ENCODE measurements around the gene COMT.

COMT gene

DNA sequence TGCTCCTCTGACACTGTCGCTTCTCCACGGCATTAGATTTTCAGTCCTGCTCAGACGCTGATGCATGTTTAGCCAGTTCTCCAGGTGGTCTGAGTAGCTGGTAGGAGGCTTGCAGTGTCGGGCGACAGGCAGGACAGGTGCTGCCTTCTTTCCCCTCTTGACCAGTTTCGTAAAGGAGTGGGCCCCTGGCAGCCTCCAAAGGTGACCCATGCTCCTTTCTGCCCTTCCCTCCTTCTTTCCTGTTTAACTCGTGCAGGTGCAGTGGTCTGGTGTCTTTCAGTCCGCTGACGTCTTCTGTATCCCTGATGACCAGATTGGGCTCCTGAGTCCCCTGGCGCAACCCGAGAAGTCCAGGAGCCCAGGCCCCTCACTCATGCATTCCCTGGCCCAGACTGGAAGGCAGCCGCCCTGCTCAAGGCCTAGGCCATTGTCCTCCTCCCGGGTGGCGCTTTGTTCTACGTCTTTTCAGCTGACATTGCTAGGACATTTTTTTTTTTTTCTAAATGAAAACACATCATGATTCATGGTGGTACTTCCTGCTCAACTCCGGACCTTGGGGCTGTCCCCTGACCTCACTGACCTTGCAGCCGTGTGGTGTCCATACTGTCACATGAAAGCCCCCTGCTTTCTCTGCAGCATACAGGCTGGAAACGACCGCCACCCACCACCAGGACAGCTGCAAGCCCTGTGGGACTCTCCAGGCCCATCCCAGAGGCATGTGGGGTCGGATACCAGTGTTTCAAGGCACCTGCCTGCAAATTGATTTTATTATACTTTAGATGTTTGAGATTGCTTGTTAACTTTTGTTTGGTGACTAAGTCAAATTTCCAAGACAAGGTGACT is 25.6 kb downstream of the COMT start:
- no peaks in the 10 kb centered on the region for H3K9me3 ChIP-seq (ENCODE audit: control insufficient read depth, low read length)
- no peak overlapping the region for H3K27ac ChIP-seq (ENCODE audit: low read length, poor library complexity, severe bottlenecking)
- no peak overlapping the region for H2AK5ac ChIP-seq (ENCODE audit: low read length, severe bottlenecking)
- no peak overlapping the region for H4K8ac ChIP-seq (ENCODE audit: low read length)
- H3K14ac ChIP-seq (ENCODE audit: low read length in 2 of 2) = no peak overlapping the region
- peaks cover 45 to 68% of the 10 kb centered on the region in 2 experiments for H3K36me3 ChIP-seq (ENCODE audit: control insufficient read depth in 1 of 2, insufficient read depth in 2 of 2, low read depth in 1 of 2, low read length in 2 of 2)
- no peak overlapping the region for H3K4ac ChIP-seq (ENCODE audit: low read depth in 1 of 2, low read length in 2 of 2)
- no peak overlapping the region for H3K9ac ChIP-seq (ENCODE audit: low read length)
- no peak overlapping the region for H3K4me2 ChIP-seq (ENCODE audit: low read length, poor library complexity, severe bottlenecking)
- H3K4me3 ChIP-seq (ENCODE audit: insufficient read depth in 1 of 2, low read depth in 1 of 2, low read length in 2 of 2) = no peak overlapping the region
- no peaks in the 10 kb centered on the region for H3K79me1 ChIP-seq (replicated peaks; ENCODE audit: low read length, poor library complexity, severe bottlenecking)
- H3K4me1 ChIP-seq (ENCODE audit: control insufficient read depth, insufficient read depth, low read depth, low read length) = peaks cover 20% of the 10 kb centered on the region
- no peak overlapping the region for H4K91ac ChIP-seq (ENCODE audit: low read length)
- DNase-seq = no peak
- H2AFZ ChIP-seq (ENCODE audit: low read depth, low read length) = no peak overlapping the region
- no peak overlapping the region for H2BK5ac ChIP-seq (ENCODE audit: low read depth, low read length, poor library complexity, severe bottlenecking)
- H2BK15ac ChIP-seq (ENCODE audit: low read depth, poor library complexity, severe bottlenecking) = no peak overlapping the region
- no peak overlapping the region for H2BK120ac ChIP-seq (ENCODE audit: low read depth, low read length)
- H3K27me3 ChIP-seq (ENCODE audit: control insufficient read depth in 1 of 2, insufficient read depth in 1 of 2, low read length in 2 of 2) = no peaks in the 10 kb centered on the region
- 72% methylated on average over 19 of the region's 20 CpGs for WGBS
- no peak overlapping the region for H3K23ac ChIP-seq (ENCODE audit: low read length in 2 of 2)
- no peak overlapping the region for H2BK12ac ChIP-seq (ENCODE audit: low read length in 2 of 2)
- no peak overlapping the region for H3K18ac ChIP-seq (ENCODE audit: low read depth in 1 of 2, low read length in 2 of 2)

DNA sequence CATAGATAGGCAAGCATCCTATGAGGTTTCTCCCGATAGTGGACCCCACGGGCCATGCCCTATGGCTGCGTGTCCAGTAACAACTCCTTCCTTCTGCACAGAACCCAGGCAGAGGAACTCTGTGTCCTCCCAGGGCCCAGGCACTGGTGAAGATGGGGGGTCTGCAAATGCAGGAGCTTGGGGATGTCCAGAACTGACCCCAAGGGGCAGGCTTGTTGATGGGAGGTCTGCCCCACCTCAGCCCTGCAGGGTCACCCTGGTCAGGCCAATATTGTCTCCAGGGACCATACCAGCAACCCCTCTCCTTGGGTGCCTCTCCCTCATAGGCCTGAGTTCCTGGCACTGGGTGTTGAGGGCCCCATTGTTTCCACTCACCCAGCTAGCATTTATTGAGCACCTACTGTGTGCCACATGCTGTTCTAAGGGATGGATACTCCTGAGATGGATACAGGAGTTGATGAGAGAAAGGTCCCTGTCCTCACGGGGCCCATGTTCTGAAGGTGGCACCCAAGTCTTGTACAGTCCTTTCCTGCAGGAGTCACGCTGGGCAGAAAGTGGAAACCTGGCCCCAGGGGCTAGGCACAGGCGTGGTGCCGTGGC is 26.4 kb downstream of the COMT start:
- H3K9ac ChIP-seq (ENCODE audit: low read length) = no peak overlapping the region
- H3K4me3 ChIP-seq (ENCODE audit: insufficient read depth in 1 of 2, low read depth in 1 of 2, low read length in 2 of 2) = no peak overlapping the region
- H3K23ac ChIP-seq (ENCODE audit: low read length in 2 of 2) = no peak overlapping the region
- H3K4me2 ChIP-seq (ENCODE audit: low read length, poor library complexity, severe bottlenecking) = no peak overlapping the region
- H2BK120ac ChIP-seq (ENCODE audit: low read depth, low read length) = no peak overlapping the region
- H2AFZ ChIP-seq (ENCODE audit: low read depth, low read length) = no peak overlapping the region
- H3K4ac ChIP-seq (ENCODE audit: low read depth in 1 of 2, low read length in 2 of 2) = no peak overlapping the region
- no peak overlapping the region for H3K14ac ChIP-seq (ENCODE audit: low read length in 2 of 2)
- H3K27me3 ChIP-seq (ENCODE audit: control insufficient read depth in 1 of 2, insufficient read depth in 1 of 2, low read length in 2 of 2) = no peaks in the 10 kb centered on the region
- peaks cover 50 to 76% of the 10 kb centered on the region in 2 experiments for H3K36me3 ChIP-seq (ENCODE audit: control insufficient read depth in 1 of 2, insufficient read depth in 2 of 2, low read depth in 1 of 2, low read length in 2 of 2)
- no peak overlapping the region for H2AK5ac ChIP-seq (ENCODE audit: low read length, severe bottlenecking)
- H3K18ac ChIP-seq (ENCODE audit: low read depth in 1 of 2, low read length in 2 of 2) = no peak overlapping the region
- no peaks in the 10 kb centered on the region for H3K9me3 ChIP-seq (ENCODE audit: control insufficient read depth, low read length)
- no peak for DNase-seq
- no peak overlapping the region for H4K8ac ChIP-seq (ENCODE audit: low read length)
- H2BK5ac ChIP-seq (ENCODE audit: low read depth, low read length, poor library complexity, severe bottlenecking) = no peak overlapping the region
- H2BK15ac ChIP-seq (ENCODE audit: low read depth, poor library complexity, severe bottlenecking) = no peak overlapping the region
- no peak overlapping the region for H3K27ac ChIP-seq (ENCODE audit: low read length, poor library complexity, severe bottlenecking)
- no peak overlapping the region for H2BK12ac ChIP-seq (ENCODE audit: low read length in 2 of 2)
- no peaks in the 10 kb centered on the region for H3K79me1 ChIP-seq (replicated peaks; ENCODE audit: low read length, poor library complexity, severe bottlenecking)
- WGBS = 99% methylated on average over 7 of the region's 7 CpGs
- peaks cover 12% of the 10 kb centered on the region for H3K4me1 ChIP-seq (ENCODE audit: control insufficient read depth, insufficient read depth, low read depth, low read length)
- H4K91ac ChIP-seq (ENCODE audit: low read length) = no peak overlapping the region

DNA sequence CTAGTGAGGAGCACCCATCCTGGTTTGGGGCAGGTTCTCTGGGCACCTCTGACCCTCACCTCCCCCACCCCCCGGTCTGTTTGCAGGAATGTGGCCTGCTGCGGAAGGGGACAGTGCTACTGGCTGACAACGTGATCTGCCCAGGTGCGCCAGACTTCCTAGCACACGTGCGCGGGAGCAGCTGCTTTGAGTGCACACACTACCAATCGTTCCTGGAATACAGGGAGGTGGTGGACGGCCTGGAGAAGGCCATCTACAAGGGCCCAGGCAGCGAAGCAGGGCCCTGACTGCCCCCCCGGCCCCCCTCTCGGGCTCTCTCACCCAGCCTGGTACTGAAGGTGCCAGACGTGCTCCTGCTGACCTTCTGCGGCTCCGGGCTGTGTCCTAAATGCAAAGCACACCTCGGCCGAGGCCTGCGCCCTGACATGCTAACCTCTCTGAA is 26.9 kb downstream of the COMT start:
- H2AK5ac ChIP-seq (ENCODE audit: low read length, severe bottlenecking) = no peak overlapping the region
- H4K8ac ChIP-seq (ENCODE audit: low read length) = peak overlapping the region; percentile 35

DNA sequence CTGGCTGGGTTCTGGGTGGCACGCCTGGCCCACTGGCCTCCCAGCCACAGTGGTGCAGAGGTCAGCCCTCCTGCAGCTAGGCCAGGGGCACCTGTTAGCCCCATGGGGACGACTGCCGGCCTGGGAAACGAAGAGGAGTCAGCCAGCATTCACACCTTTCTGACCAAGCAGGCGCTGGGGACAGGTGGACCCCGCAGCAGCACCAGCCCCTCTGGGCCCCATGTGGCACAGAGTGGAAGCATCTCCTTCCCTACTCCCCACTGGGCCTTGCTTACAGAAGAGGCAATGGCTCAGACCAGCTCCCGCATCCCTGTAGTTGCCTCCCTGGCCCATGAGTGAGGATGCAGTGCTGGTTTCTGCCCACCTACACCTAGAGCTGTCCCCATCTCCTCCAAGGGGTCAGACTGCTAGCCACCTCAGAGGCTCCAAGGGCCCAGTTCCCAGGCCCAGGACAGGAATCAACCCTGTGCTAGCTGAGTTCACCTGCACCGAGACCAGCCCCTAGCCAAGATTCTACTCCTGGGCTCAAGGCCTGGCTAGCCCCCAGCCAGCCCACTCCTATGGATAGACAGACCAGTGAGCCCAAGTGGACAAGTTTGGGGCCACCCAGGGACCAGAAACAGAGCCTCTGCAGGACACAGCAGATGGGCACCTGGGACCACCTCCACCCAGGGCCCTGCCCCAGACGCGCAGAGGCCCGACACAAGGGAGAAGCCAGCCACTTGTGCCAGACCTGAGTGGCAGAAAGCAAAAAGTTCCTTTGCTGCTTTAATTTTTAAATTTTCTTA is 27.8 kb downstream of the COMT start:
- DNase-seq = no peak
- H3K27me3 ChIP-seq (ENCODE audit: control insufficient read depth in 1 of 2, insufficient read depth in 1 of 2, low read length in 2 of 2) = no peaks in the 10 kb centered on the region
- H3K4ac ChIP-seq (ENCODE audit: low read depth in 1 of 2, low read length in 2 of 2) = no peak overlapping the region
- 83% methylated on average over 11 of the region's 11 CpGs for WGBS
- H2BK15ac ChIP-seq (ENCODE audit: low read depth, poor library complexity, severe bottlenecking) = no peak overlapping the region
- H2BK12ac ChIP-seq (ENCODE audit: low read length in 2 of 2) = no peak overlapping the region
- H3K9me3 ChIP-seq (ENCODE audit: control insufficient read depth, low read length) = no peaks in the 10 kb centered on the region
- H2BK120ac ChIP-seq (ENCODE audit: low read depth, low read length) = no peak overlapping the region
- no peak overlapping the region for H3K18ac ChIP-seq (ENCODE audit: low read depth in 1 of 2, low read length in 2 of 2)
- H3K4me2 ChIP-seq (ENCODE audit: low read length, poor library complexity, severe bottlenecking) = no peak overlapping the region
- H3K27ac ChIP-seq (ENCODE audit: low read length, poor library complexity, severe bottlenecking) = no peak overlapping the region
- no peak overlapping the region for H3K9ac ChIP-seq (ENCODE audit: low read length)
- H4K8ac ChIP-seq (ENCODE audit: low read length) = no peak overlapping the region
- H3K4me1 ChIP-seq (ENCODE audit: control insufficient read depth, insufficient read depth, low read depth, low read length) = peaks cover 9% of the 10 kb centered on the region
- H3K36me3 ChIP-seq (ENCODE audit: control insufficient read depth in 1 of 2, insufficient read depth in 2 of 2, low read depth in 1 of 2, low read length in 2 of 2) = peaks cover 41 to 80% of the 10 kb centered on the region in 2 experiments
- H2BK5ac ChIP-seq (ENCODE audit: low read depth, low read length, poor library complexity, severe bottlenecking) = no peak overlapping the region
- no peak overlapping the region for H4K91ac ChIP-seq (ENCODE audit: low read length)
- H2AFZ ChIP-seq (ENCODE audit: low read depth, low read length) = no peak overlapping the region
- no peak overlapping the region for H3K4me3 ChIP-seq (ENCODE audit: insufficient read depth in 1 of 2, low read depth in 1 of 2, low read length in 2 of 2)
- no peak overlapping the region for H3K14ac ChIP-seq (ENCODE audit: low read length in 2 of 2)
- H2AK5ac ChIP-seq (ENCODE audit: low read length, severe bottlenecking) = no peak overlapping the region
- H3K23ac ChIP-seq (ENCODE audit: low read length in 2 of 2) = no peak overlapping the region
- H3K79me1 ChIP-seq (replicated peaks; ENCODE audit: low read length, poor library complexity, severe bottlenecking) = no peaks in the 10 kb centered on the region

More for the DNA sequence above, 26.9 kb downstream of the COMT start:
- 88% methylated on average over 15 of the region's 18 CpGs for WGBS
- H3K14ac ChIP-seq (ENCODE audit: low read length in 2 of 2) = no peak overlapping the region
- no peak overlapping the region for H3K18ac ChIP-seq (ENCODE audit: low read depth in 1 of 2, low read length in 2 of 2)
- no peaks in the 10 kb centered on the region for H3K27me3 ChIP-seq (ENCODE audit: control insufficient read depth in 1 of 2, insufficient read depth in 1 of 2, low read length in 2 of 2)
- DNase-seq = no peak
- no peak overlapping the region for H2BK12ac ChIP-seq (ENCODE audit: low read length in 2 of 2)
- no peaks in the 10 kb centered on the region for H3K9me3 ChIP-seq (ENCODE audit: control insufficient read depth, low read length)
- peaks cover 7% of the 10 kb centered on the region for H3K4me1 ChIP-seq (ENCODE audit: control insufficient read depth, insufficient read depth, low read depth, low read length)
- H3K36me3 ChIP-seq (ENCODE audit: control insufficient read depth in 1 of 2, insufficient read depth in 2 of 2, low read depth in 1 of 2, low read length in 2 of 2) = peaks cover 50 to 80% of the 10 kb centered on the region in 2 experiments
- no peak overlapping the region for H3K27ac ChIP-seq (ENCODE audit: low read length, poor library complexity, severe bottlenecking)
- H4K91ac ChIP-seq (ENCODE audit: low read length) = no peak overlapping the region
- H2BK5ac ChIP-seq (ENCODE audit: low read depth, low read length, poor library complexity, severe bottlenecking) = no peak overlapping the region
- H3K4me3 ChIP-seq (ENCODE audit: insufficient read depth in 1 of 2, low read depth in 1 of 2, low read length in 2 of 2) = no peak overlapping the region
- H2BK15ac ChIP-seq (ENCODE audit: low read depth, poor library complexity, severe bottlenecking) = no peak overlapping the region
- no peaks in the 10 kb centered on the region for H3K79me1 ChIP-seq (replicated peaks; ENCODE audit: low read length, poor library complexity, severe bottlenecking)
- H3K9ac ChIP-seq (ENCODE audit: low read length) = no peak overlapping the region
- H2AFZ ChIP-seq (ENCODE audit: low read depth, low read length) = no peak overlapping the region
- H3K4me2 ChIP-seq (ENCODE audit: low read length, poor library complexity, severe bottlenecking) = no peak overlapping the region
- no peak overlapping the region for H3K23ac ChIP-seq (ENCODE audit: low read length in 2 of 2)
- H3K4ac ChIP-seq (ENCODE audit: low read depth in 1 of 2, low read length in 2 of 2) = no peak overlapping the region
- H2BK120ac ChIP-seq (ENCODE audit: low read depth, low read length) = no peak overlapping the region
